Right lobe of liver (tissue), 4 donors: ENCODE results near the gene RPL29.

Source experiments
- POLR2A ChIP-seq: fragments of 450-650 bp; IDR thresholded peaks from one replicate; pipeline ENCODE4 v1.6.1; 2017; ENCODE audit warnings: antibody characterized with exemption, mild to moderate bottlenecking
- TF ChIP-seq, protein P1 (sequence below), 4 donors: fragments of 200-600 bp in 3 of 4; fragments of 450-650 bp in 1 of 4; IDR thresholded peaks; one replicate each; pipeline versions ENCODE4 v1.5.1 to v1.8.0; 2016 to 2022; ENCODE audit warnings: antibody characterized with exemption in 4 of 4, mild to moderate bottlenecking in 2 of 4
- donor health status: DM: no; HTN: no; CAD: no.
- donor health status: DM: no; HTN: no; CAD: no.
- donor health status: DM: no; HTN: yes; CAD: no.

GRCh38 chr3:51984269-51984647 is 11.4 kb downstream of the RPL29 start:
- TF ChIP-seq, protein P1, sequence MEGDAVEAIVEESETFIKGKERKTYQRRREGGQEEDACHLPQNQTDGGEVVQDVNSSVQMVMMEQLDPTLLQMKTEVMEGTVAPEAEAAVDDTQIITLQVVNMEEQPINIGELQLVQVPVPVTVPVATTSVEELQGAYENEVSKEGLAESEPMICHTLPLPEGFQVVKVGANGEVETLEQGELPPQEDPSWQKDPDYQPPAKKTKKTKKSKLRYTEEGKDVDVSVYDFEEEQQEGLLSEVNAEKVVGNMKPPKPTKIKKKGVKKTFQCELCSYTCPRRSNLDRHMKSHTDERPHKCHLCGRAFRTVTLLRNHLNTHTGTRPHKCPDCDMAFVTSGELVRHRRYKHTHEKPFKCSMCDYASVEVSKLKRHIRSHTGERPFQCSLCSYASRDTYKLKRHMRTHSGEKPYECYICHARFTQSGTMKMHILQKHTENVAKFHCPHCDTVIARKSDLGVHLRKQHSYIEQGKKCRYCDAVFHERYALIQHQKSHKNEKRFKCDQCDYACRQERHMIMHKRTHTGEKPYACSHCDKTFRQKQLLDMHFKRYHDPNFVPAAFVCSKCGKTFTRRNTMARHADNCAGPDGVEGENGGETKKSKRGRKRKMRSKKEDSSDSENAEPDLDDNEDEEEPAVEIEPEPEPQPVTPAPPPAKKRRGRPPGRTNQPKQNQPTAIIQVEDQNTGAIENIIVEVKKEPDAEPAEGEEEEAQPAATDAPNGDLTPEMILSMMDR (IDR thresholded peaks at IDR 0.05): no peak
- TF ChIP-seq POLR2A: no peak
